ENCODE results near the gene UPF2. TPM values are rescaled to one million over a fixed set of nuclear protein-coding genes. Genes with fewer than 3 reads are reported as not detected.
"Not testable (repeated sequence)": the region's sequence is repeated elsewhere in the genome, so short reads cannot be mapped to it uniquely, and the experiment has no call there.

Gene UPF2, protein sequence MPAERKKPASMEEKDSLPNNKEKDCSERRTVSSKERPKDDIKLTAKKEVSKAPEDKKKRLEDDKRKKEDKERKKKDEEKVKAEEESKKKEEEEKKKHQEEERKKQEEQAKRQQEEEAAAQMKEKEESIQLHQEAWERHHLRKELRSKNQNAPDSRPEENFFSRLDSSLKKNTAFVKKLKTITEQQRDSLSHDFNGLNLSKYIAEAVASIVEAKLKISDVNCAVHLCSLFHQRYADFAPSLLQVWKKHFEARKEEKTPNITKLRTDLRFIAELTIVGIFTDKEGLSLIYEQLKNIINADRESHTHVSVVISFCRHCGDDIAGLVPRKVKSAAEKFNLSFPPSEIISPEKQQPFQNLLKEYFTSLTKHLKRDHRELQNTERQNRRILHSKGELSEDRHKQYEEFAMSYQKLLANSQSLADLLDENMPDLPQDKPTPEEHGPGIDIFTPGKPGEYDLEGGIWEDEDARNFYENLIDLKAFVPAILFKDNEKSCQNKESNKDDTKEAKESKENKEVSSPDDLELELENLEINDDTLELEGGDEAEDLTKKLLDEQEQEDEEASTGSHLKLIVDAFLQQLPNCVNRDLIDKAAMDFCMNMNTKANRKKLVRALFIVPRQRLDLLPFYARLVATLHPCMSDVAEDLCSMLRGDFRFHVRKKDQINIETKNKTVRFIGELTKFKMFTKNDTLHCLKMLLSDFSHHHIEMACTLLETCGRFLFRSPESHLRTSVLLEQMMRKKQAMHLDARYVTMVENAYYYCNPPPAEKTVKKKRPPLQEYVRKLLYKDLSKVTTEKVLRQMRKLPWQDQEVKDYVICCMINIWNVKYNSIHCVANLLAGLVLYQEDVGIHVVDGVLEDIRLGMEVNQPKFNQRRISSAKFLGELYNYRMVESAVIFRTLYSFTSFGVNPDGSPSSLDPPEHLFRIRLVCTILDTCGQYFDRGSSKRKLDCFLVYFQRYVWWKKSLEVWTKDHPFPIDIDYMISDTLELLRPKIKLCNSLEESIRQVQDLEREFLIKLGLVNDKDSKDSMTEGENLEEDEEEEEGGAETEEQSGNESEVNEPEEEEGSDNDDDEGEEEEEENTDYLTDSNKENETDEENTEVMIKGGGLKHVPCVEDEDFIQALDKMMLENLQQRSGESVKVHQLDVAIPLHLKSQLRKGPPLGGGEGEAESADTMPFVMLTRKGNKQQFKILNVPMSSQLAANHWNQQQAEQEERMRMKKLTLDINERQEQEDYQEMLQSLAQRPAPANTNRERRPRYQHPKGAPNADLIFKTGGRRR
- 5.7 and 7.9 TPM in 2 replicates for total RNA-seq (2014; rRNA removed; shearing (Covaris generic); ENCODE audit: low replicate concordance)

DNA sequence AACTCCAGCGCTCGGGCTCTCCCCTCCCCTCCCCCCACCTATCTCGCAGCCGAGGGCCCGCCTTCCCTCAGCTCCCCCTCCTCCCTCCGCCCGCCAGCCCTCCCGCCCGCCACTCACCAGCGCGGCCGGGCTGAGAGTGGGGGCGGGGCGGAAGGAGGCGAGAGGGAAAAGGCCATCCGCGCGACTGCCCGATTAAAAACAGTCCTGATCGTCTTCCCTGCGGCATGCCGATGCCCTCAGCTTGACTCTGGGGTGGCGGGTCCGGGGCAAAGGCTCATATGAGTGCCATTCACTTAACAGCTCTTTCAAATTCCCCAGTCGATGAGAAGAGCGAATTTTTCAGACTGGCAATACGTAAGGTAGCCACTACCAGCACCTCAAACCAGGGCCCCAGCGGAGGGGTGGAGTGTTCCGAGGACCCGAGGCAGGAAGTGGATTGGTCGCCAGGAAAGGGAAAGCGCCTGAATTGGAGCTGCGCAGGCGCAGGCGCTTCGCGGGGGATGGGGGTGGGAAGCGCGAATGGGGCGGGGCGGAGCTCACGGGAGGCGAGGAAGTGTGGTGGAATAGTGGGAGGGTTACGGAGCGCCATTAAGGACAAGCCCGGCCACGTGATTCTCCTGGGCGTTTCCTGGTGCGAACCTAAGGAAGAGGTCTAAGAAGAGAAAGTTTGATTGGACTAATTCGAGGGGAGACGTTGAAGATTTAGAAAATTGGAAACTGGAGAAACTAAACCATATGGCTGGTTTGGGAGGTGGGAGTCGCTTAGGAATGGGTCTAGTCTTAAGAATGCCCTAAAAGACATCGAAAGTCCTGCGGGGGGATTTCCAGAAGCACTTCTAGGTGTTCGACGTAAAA, at the start of gene UPF2:
UPF2 (minus strand) TSS at position 13 of the 855 bp plus-strand sequence. CDS start 7,386 bp downstream, outside the sequence.
- in situ Hi-C loops (cut with HindIII; ENCODE audit: low pct_unique_long_range_greater_than_20kb, low sequenced_read_pairs) = no loop called here
- DNase-seq (ENCODE audit: low read depth) = peak; percentile 96

DNA sequence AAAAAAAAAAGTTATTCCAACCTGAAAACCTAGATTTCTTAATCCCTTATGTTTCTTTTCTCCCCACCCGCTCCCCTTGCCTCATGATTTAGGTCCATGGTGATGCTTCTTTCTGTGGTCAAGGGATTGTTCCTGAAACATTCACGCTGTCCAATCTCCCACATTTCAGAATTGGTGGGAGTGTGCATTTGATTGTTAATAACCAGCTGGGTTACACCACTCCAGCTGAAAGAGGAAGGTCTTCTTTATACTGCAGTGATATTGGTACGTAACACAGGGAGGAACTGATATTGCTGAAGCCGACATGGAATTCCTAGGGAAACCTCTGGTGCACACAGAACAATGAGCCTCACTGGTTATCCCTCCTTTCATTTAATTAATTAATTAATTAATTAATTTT, 48.8 kb upstream of the UPF2 start:
- in situ Hi-C loops (cut with HindIII; ENCODE audit: low pct_unique_long_range_greater_than_20kb, low sequenced_read_pairs) = no loop called here

DNA sequence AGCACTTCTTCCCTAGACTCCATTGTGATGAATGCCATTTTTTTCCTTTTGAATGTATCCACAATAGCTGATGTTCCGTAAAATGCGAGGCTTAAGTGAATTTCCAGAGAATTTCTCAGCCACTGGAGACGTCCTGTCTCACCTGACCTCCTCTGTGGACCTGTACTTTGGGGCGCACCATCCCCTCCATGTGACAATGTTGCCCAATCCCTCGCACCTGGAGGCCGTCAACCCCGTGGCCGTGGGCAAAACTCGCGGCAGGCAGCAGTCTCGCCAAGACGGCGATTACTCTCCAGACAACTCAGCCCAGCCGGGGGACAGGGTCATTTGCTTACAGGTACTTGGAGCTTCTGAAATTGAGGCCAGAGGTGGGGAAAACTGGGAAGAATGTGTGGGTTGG, 46.3 kb upstream of the UPF2 start:
- in situ Hi-C loops (cut with HindIII; ENCODE audit: low pct_unique_long_range_greater_than_20kb, low sequenced_read_pairs) = no loop called here
- no peak for DNase-seq (ENCODE audit: low read depth)

More for the DNA sequence above, 48.8 kb upstream of the UPF2 start:
- no peak for DNase-seq (ENCODE audit: low read depth)

DNA sequence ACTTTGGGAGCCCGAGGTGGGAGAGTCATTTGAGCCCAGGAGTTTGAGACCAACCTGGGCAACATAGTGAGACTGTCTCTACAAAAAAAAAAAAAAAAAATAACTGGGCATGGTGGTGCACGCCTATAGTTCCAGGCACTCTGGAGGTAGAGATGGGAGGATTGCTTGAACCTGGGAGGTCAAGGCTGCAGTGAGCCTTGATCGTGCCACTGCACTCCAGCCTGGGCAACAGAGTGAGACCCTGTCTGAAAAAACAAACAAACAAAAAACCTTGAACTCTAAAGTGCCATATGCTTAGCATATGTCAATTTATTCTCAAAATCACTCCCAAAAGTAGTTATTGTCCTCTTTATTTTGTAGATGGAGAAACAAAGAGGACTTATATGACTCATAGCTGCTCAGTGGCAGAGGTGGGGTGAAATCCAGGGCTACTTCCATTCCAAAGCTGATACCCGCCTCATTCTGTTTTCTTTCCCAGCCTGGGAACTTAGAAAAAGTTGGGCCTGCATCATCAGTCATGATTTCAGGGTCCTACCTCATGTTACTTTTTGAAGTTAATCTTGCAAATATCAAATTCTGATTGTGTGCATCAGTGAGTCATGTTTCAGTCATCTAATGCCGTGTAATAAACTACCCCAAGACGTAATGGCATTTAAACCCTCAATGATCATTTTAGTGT, 39.4 kb upstream of the UPF2 start:
- DNase-seq (ENCODE audit: low read depth) = peak; percentile 34
- in situ Hi-C loops (cut with HindIII; ENCODE audit: low pct_unique_long_range_greater_than_20kb, low sequenced_read_pairs) = no loop called here

DNA sequence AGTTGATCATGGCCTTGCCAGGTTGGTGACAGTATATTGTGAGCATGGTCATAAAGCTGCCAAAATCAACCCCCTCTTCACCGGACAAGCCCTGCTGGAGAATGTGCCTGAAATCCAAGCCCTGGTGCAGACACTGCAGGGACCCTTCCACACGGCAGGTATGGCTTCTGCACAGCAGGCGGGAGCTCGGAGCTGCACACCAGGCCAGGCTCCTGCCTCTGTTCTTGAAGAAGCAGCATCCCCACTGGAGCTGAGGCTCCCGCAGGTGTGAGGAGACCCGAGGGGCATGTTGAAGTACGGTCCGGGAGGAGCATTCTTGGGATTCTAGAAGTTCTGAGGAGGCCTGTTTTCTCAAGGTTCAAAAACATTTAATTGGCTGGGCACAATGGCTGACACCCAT, 38.9 kb upstream of the UPF2 start:
- in situ Hi-C loops (cut with HindIII; ENCODE audit: low pct_unique_long_range_greater_than_20kb, low sequenced_read_pairs) = no loop called here
- no peak for DNase-seq (ENCODE audit: low read depth)

DNA sequence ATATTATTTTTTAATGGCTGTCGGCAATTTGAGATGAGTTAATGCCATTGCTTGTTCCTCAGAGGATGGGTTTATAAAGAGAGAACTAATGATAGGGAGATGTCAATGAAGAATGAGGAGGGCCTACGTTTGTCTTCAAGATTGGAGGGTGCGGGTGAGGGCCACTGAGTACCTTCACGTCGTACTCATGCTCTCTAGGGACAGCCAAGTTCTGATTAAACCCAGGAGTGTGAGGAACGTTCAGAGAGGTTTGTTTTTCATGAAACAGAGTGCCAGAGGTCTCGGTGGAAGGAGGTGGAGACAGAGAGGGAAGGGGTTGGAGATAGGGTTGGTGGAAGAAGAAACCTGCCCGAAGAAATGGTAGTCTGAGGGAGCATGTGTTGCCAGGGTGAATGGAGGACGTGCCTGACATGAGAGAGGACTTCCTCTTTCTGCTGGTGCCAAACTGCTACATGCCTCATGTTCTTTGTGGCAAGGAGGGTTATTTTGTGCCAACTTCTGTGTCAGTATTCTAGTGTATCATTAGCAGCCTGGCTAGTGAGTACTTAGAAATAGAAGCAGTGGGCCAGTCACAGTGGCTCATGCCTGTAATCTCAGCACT, 35.1 kb upstream of the UPF2 start:
- in situ Hi-C loops (cut with HindIII; ENCODE audit: low pct_unique_long_range_greater_than_20kb, low sequenced_read_pairs) = no loop called here
- DNase-seq (ENCODE audit: low read depth) = no peak

DNA sequence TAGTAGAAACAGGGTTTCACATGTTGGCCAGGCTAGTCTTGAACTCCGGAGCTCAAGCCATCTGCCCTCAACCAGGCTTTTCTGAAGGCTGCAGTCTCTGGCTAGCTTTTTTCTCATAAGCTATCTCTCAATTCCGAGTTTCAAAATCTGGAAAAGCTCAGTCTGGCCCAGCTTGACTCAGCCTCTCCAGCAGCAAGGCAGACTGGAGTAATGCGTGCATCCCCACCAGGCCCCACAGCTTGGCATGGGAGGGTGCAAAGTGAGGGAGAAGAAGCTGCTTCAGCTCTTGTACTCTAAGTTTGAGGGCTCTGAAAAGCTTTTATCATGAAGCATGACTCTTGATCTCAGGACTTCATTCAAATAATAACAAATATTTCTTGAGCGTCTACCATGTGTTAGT, 30.9 kb upstream of the UPF2 start:
- no peak for DNase-seq (ENCODE audit: low read depth)
- in situ Hi-C loops (cut with HindIII; ENCODE audit: low pct_unique_long_range_greater_than_20kb, low sequenced_read_pairs) = no loop called here

DNA sequence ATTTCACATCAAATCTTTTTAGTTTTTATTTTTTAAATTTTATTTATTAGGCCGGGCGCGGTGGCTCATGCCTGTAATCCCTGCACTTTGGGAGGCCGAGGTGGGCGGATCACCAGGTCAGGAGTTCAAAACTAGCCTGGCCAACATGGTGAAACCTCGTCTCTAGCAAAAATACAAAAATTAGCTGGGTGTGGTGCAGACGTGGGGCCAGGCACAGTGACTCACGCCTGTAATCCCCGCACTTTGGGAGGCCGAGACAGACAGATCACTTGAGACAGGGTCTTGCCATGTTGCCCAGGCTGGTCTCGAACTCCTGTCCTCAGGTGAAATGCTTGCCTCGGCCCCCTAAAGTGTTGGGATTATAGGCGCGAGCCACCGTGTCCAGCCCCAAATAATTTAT, 28.8 kb upstream of the UPF2 start:
- in situ Hi-C loops (cut with HindIII; ENCODE audit: low pct_unique_long_range_greater_than_20kb, low sequenced_read_pairs); DNase-seq (ENCODE audit: low read depth): not testable (repeated sequence)

DNA sequence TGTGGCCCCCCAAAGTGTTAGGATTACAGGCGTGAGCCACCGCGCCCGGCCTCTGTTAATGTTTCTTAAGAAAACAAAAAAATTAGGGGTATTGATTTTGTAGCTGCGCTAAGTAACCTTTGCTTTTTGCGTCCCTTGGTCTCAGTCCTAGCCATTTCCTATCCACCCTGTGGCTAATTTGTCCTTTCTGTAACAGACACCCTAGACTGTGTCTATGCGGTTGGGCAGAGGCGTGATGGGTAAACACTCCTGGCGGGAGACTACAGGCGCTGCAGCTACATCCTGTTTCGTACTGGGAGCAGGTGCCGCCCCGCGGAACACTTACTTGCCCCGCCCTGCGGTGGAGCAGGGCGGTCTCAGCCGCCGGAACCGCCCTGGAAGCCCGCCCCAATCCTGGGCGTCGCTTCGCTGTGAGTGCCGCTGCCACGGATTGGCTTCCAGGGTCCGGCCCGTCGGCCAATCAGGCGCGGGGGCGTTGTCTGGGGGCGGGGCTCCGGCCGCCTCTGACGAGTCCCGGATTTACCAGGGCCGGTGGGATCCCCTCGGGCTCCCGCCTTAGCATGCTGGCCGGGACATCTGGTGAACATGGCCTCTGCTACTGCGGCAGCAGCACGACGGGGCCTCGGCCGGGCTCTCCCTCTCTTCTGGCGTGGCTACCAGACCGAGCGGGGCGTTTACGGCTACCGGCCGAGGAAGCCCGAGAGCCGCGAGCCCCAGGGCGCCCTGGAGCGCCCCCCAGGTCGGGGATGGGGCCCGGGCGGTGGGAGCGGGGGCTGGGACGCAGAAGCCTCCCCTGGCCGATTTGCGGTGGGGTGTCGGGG, 26.1 kb upstream of the UPF2 start, which contains the start of gene DHTKD1:
DHTKD1 (plus strand) TSS at position 506 of the 821 bp plus-strand sequence; CDS start at position 586, 80 bp downstream.
- in situ Hi-C loops (cut with HindIII; ENCODE audit: low pct_unique_long_range_greater_than_20kb, low sequenced_read_pairs) = no loop called here
- DNase-seq (ENCODE audit: low read depth) = peak; percentile 99

DNA sequence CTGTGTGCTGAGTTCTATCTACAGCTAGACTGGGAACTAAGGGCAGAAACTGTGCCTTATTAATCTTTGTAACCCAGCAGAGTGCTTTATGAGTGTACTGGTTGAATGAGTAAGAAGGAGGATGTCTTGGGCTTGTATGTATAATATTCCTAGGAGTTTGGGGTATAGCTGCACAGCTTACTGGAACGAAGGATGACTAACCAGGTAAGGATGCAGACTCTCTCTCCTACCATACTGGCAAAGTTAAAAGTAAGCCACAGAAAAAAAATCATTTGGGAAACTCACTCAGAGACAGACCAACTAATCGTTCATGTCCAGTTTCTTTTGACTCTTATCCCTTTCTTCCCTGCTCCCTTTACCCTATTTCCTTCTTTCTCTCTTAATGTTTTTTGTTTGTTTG, 24.7 kb upstream of the UPF2 start:
- in situ Hi-C loops (cut with HindIII; ENCODE audit: low pct_unique_long_range_greater_than_20kb, low sequenced_read_pairs) = no loop called here
- DNase-seq (ENCODE audit: low read depth) = peak; percentile 71

DNA sequence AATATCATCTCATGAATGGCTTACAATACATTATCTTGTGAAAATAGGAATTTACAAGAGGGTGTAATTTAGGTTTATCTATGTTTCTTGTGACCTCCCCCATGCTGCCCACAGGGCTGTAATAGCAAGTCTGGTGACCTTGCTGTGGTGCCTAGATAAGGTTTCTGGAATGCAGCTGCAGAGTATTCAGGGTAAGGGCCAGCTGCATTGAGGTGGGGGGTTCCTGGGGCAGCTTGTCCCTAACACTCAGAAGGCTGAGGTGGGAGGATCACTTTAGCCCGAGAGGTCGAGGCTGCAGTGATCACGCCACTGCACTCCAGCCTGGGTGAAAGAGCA, 20.8 kb upstream of the UPF2 start:
- DNase-seq (ENCODE audit: low read depth) = no peak
- in situ Hi-C loops (cut with HindIII; ENCODE audit: low pct_unique_long_range_greater_than_20kb, low sequenced_read_pairs) = no loop called here

DNA sequence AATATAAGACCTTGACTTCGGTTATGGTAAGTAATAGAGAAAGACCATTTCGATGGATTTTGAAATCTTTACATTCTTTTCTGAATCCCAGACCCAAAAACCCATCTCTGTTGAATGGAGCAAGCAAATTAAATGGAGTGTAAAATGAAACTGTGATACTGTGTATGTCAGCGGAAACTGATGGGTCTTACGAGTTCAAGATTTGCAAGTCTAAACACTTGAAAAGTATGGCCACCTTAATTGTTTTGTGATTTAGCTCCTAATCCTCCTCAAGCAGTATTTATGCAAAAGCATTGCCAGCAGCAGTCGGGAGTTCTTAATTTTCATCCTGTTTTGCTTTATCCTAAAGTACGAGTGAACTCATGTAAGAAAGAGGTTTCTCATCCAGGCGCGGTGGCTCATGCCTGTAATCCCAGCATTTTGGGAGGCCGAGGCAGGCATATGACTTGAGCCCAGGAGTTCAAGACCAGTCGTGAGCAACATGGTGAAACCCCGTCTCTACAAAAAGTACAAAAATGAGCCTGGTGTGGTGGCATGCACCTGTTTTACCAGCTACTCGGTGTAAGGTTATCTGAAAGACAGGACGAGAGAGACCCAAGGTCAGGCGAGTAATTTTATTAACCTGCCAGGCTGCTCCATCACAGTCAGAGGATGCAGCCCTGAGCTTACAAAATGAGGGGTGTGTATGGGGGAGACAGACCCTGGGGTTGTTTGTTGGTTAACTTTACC, 20.3 kb upstream of the UPF2 start:
- no peak for DNase-seq (ENCODE audit: low read depth)
- in situ Hi-C loops (cut with HindIII; ENCODE audit: low pct_unique_long_range_greater_than_20kb, low sequenced_read_pairs) = no loop called here

DNA sequence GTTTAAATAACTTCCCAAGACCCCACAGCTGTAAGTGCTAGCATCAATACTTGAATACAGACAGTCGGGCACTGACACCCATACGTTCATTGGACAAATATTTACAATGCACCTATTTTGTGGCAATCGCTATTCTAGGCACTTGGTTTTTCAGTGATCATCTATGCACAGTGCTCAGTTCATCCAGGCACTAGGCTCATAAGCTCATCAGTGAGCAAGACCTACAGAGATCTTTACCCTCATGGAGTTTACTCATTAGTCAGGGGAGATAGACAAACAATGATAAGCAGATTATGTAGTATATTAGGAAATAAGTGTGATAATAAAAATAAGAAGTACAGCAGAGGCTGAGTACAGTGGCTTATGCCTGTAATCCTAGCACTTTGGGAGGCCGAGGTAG, 18.5 kb upstream of the UPF2 start:
- no peak for DNase-seq (ENCODE audit: low read depth)
- in situ Hi-C loops (cut with HindIII; ENCODE audit: low pct_unique_long_range_greater_than_20kb, low sequenced_read_pairs) = no loop called here

DNA sequence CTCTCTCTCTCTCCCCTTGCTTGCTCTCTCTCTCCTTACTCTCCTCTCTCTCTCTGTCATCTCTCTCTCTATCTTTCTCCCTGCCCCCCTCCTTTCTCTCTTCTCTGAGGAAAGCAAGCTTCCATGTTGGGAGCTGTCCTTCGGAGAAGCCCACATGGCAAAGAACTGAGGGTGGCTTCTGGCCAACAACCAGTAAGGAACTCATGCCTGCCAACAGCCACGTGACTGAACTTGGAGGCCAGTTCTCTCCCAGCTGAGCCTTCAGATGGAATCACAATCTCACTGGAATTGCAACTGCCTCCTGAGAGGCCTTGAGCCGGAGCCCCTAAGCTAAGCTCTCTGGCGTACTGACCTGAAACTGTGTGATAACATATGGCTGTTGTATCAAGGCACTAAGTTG, 14.1 kb upstream of the UPF2 start:
- in situ Hi-C loops (cut with HindIII; ENCODE audit: low pct_unique_long_range_greater_than_20kb, low sequenced_read_pairs) = no loop called here
- DNase-seq (ENCODE audit: low read depth) = no peak

DNA sequence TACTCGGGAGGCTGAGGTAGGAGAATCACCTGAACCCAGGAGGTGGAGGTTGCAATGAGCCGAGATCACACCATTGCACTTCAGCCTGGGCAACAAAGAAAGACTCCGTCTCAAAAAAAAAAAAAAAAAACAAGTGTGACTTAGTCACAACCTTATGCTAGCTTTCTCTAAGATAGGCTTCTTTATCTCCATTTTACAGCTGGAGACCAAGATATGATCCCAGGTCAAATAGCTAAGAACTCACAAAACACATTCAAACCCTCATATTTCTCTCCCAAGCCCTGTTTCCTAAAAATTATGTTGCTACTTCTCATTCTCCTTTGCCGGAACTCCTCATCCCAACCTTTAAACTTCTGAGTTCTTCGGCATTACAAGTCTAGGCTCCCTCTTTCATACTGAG, 13.1 kb upstream of the UPF2 start:
- in situ Hi-C loops (cut with HindIII; ENCODE audit: low pct_unique_long_range_greater_than_20kb, low sequenced_read_pairs) = no loop called here
- no peak for DNase-seq (ENCODE audit: low read depth)
